Activated effector memory CD4-positive, alpha-beta T cell treated with anti-CD3 and anti-CD28 coated beads, Interleukin-2, amount 50 U/mL, for 16 hours (primary cell): ENCODE measurements around the gene CDKN2AIP.

ENCODE experiments used
- DNase-seq: peaks from one replicate; pipeline ENCODE4 v3.0.0-alpha.2; 2020

CDKN2AIP gene

GRCh38 chr4:183444214-183445096 is at the start of gene CDKN2AIP:
Gene CDKN2AIP (plus strand): TSS chr4:183444636. CDS start chr4:183444798, 162 bp downstream.
- peak; percentile 97 for DNase-seq

DNA sequence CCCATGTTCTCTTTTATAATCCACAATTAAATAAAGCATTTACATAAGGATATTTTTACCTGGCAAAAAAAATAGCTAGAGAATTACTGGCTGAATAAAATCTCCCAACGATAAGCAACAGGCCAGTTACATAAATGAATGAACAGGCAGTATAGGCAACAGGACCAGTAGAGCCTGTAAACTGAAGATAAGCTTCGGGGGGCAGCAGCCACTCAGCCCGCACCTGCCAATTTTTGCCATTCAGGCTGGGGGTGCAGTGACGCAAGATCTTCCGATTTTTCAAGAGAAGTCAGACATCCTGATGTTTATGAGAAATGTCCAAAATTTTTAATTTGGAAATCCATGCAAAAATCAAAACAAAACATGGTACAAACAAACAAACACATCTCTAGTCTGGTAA is 49.0 kb upstream of the CDKN2AIP start:
- DNase-seq = peak; percentile 43

GRCh38 chr4:183396227-183396637 is 48.2 kb upstream of the CDKN2AIP start:
- DNase-seq = no peak

GRCh38 chr4:183397741-183398297 is 46.6 kb upstream of the CDKN2AIP start:
- DNase-seq = peak; percentile 53

GRCh38 chr4:183398298-183399125 is 45.9 kb upstream of the CDKN2AIP start:
- peak; percentile 86 for DNase-seq

DNA sequence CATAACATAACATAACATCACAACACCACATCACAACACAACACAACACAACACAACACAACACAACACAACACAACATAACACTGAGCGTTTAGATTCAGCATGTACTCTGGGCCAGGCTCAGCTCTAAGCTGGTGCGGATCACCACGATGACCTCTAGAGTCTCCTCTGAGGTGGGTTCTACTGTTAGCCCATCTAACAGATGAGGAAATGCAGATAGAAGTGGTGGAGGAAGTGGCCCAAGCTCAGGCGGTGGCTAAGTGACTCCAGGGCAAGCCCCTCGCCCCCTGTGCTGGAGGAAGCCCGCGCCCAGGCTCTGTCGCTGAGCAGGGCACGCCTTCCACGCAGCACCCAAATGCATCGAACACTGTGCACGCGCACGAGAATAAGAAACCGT is 45.3 kb upstream of the CDKN2AIP start:
- no peak for DNase-seq

GRCh38 chr4:183399616-183400015 is 44.8 kb upstream of the CDKN2AIP start:
- no peak for DNase-seq

GRCh38 chr4:183400035-183400434 is 44.4 kb upstream of the CDKN2AIP start:
- no peak for DNase-seq

- DNase-seq = no peak
Measured at GRCh38 chr4:183401473-183401872, 43.0 kb upstream of the CDKN2AIP start.

DNA sequence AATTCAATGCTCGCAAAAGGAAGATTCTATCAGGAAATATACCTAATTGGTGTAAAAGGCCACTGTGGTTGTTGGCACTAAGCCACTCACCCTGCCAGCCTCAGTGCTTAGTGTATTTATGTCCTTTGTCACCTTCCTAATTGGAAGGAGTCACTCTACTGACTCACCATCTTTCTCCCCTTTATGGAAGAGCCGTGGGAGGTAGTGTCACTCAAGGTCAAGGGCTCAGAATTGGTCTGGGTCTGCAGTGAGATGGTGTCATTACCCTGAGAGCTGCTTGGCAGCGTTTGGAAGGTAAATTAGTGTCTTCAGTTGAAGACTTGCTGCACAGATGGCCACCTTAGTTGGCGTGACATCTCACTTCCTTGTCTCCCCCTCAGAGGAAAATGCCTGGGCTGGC is 41.7 kb upstream of the CDKN2AIP start:
- DNase-seq = no peak

- no peak for DNase-seq
Measured at GRCh38 chr4:183403486-183403885, 41.0 kb upstream of the CDKN2AIP start.

GRCh38 chr4:183403961-183404360 is 40.5 kb upstream of the CDKN2AIP start:
- peak; percentile 17 for DNase-seq

DNA sequence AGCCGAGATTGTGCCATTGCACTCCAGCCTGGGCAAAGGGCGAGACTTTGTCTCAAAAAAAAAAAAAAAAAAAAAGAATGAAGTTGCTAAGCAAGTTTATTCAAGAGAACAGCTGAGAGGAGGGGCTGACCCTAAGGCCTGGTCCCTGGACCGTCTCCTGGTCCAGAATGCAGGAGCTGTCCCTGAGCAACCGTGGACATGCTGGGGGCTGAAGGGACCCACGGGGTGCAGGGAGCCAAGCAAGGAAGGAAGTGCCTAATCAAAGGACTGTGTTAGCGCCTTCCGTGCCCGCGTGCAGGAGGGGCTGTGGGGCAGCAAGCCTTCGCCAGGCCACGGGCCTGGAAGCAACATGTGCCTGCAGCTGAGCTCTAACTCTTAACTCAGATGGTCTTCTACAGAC is 39.1 kb upstream of the CDKN2AIP start:
- DNase-seq = peak; percentile 53

DNA sequence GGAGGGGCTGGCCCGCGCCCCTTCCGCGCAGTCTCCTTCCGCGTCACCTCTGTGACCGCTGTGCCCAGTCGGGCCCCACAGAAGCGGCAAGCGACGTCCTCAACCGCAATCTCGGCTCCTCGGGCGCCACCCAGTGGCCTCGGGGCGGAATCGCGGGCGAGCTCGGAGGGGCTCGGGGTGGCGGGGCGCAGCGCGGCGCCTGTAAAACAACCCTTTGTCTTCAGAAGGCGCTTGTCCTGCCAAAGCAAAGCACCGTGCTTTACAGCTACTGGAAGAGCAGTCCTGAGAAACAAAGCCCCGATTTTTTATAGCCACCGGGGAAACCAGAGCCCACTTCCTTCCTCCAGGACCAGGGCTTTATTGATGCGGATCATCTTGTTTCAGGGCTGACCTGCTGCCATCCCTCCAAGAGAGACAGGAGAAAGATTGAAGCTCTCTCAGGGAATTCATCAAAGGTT is 37.3 kb upstream of the CDKN2AIP start:
- DNase-seq = peak; percentile 96

- peak; percentile 59 for DNase-seq
Measured at GRCh38 chr4:183407635-183408464, 36.6 kb upstream of the CDKN2AIP start.

- DNase-seq = no peak
Measured at GRCh38 chr4:183408796-183409195, 35.6 kb upstream of the CDKN2AIP start.

DNA sequence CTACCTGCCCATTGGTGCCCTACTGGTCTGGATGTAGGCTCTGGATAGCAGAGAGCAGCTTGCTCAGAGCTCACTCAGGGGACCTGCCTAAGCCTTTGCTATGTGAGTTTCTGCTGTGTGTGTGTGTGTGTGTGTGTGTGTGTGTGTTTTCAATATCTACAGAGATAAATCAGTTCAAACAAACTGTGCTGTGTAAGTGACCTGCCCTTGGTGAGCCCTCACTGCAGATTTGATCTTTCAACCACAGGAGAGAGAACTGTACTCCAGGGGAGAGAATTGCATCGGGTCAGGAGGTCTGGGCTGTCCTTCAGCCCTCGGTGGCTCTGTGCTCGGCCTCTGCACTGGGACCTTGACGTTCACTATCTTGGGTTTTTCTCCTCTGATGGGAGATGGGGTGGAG is 35.0 kb upstream of the CDKN2AIP start:
- no peak for DNase-seq

- no peak for DNase-seq
Measured at GRCh38 chr4:183409934-183410333, 34.5 kb upstream of the CDKN2AIP start.

GRCh38 chr4:183411291-183411861 is 33.1 kb upstream of the CDKN2AIP start:
- DNase-seq = no peak

DNA sequence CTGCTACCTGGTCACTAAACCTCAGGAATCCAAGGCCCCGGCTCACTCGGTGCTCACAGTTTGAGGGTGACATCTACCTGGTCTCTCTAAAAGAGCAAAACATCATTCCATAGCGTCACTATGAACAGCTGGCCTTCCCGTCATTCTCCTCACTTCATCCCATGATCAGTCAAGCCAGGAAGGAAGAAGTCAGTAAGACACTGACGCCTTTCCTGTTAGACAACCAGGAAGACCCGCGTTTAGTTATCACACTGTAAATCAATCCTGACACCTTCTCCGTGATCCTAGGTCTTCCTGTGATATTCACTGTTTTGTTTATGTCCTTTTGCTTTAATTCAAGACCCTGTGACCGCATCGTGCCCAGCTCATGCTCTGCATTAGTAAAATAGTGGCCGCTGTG is 31.6 kb upstream of the CDKN2AIP start:
- peak; percentile 19 for DNase-seq

DNA sequence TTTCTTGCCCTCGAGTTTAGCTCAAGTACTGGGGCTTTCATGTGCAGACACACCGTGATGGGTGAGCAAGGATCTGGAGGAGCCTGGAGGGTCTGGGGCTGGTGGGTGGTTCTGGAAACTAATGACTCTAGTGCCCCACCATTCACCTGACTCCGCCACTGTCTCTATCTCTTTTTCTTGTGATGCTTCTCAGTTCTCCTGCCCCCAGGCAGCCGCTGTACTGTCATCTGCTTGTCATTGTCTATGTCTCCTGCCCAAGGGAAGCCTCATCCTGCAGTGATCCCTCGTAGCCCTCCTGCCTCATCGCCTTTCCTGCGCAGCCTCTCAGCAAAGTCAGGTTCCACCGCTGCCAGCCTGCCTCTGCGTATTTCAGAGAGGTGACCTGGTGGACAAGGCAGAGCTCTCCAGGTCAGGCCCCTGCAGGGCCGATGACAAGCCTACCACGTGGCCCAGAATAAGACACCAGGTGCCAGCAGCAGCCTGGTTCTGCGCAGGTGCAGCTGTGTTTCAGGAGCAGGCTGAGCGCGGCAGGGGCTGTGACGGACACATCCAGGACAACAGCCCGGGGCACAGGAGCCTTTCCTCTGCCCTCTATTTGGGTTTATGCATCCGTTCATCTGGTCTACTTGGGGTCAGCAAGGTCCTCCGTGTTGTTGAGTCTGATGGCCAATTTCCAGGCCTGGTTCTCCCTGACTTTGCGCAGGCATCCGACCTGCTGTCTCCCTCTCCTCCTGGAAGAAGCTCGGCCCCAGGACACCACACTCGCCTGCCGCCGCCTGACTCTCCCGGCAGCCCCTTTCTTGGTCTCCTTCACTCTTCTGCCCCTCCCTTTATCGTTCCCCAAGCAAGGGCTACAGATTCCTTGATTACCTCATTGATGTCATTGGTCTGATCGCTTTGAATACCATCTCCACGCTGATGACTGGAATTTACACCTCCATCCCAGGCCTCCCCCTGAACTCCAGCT is 30.9 kb upstream of the CDKN2AIP start:
- peak; percentile 39 for DNase-seq
